Measurements from ENCODE around the gene CORIN.

The CORIN gene

DNA sequence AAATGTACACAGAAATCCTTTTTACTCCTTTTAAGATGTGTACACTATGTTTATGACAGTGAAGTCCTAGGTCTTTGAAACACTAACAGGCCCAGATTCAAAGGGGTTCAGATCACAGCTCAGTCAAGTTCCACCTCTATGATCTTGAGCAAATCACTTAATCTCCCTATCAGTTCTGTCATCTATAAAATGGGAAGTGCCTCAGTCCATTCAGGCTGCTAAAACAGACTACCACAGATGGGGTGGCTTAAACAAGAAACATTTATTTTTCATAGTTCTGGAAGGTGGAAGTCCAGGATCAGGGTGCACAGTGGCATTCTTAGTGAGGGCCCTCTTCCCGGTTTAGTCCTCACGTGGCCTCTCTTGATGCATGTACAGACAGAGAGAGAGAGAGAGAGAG lies 117.1 kb downstream of the CORIN start:
- no peaks in the 10 kb centered on the region for H3K4me1 ChIP-seq (ENCODE audit: control insufficient read depth, low read length)
- H3K27ac ChIP-seq (ENCODE audit: low read depth, low read length): no peak overlapping the region
- H3K9me2 ChIP-seq (replicated peaks; ENCODE audit: control insufficient read depth, low read length): no peaks in the 10 kb centered on the region
- no peaks in the 10 kb centered on the region for H3F3A ChIP-seq (ENCODE audit: control insufficient read depth, insufficient read depth)
- no peaks in the 10 kb centered on the region for H4K20me1 ChIP-seq (ENCODE audit: control insufficient read depth, insufficient read depth, low read depth, low read length)
- TF ChIP-seq, protein P1, sequence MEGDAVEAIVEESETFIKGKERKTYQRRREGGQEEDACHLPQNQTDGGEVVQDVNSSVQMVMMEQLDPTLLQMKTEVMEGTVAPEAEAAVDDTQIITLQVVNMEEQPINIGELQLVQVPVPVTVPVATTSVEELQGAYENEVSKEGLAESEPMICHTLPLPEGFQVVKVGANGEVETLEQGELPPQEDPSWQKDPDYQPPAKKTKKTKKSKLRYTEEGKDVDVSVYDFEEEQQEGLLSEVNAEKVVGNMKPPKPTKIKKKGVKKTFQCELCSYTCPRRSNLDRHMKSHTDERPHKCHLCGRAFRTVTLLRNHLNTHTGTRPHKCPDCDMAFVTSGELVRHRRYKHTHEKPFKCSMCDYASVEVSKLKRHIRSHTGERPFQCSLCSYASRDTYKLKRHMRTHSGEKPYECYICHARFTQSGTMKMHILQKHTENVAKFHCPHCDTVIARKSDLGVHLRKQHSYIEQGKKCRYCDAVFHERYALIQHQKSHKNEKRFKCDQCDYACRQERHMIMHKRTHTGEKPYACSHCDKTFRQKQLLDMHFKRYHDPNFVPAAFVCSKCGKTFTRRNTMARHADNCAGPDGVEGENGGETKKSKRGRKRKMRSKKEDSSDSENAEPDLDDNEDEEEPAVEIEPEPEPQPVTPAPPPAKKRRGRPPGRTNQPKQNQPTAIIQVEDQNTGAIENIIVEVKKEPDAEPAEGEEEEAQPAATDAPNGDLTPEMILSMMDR (IDR thresholded peaks at IDR 0.05; ENCODE audit: low read depth, low read length, poor library complexity, severe bottlenecking): no peak
- TF ChIP-seq EZH2phosphoT487 (IDR thresholded peaks at IDR 0.05; ENCODE audit: borderline replicate concordance, low read length): no peak
- H3K4me2 ChIP-seq (ENCODE audit: low read length): no peak overlapping the region
- no peaks in the 10 kb centered on the region for H3K79me2 ChIP-seq (ENCODE audit: control insufficient read depth, low read length)
- no peaks in the 10 kb centered on the region for H3K9me3 ChIP-seq (ENCODE audit: control insufficient read depth, insufficient read depth, low read length)
- no peaks in the 10 kb centered on the region for H3K36me3 ChIP-seq (ENCODE audit: control insufficient read depth, low read length)
- no peak overlapping the region for H3K4me3 ChIP-seq (ENCODE audit: low read length)
- peaks cover 14% of the 10 kb centered on the region for H3K27me3 ChIP-seq (ENCODE audit: control insufficient read depth, low read length)

- H4K20me1 ChIP-seq (ENCODE audit: control insufficient read depth, insufficient read depth, low read depth, low read length): no peaks in the 10 kb centered on the region
- no peak overlapping the region for H3K4me2 ChIP-seq (ENCODE audit: low read length)
These were observed 118.3 kb downstream of the CORIN start for GRCh38 chr4:47719576-47719975.

GRCh38 chr4:47718696-47719095 lies 119.2 kb downstream of the CORIN start:
- Histone ChIP-seq H3K79me2 (ENCODE audit: control insufficient read depth, low read length) (no peaks in the 10 kb centered on the region), H3K27ac (ENCODE audit: low read depth, low read length) (no peak overlapping the region), H3K9me3 (ENCODE audit: control insufficient read depth, insufficient read depth, low read length) (no peaks in the 10 kb centered on the region), H3K36me3 (ENCODE audit: control insufficient read depth, low read length) (no peaks in the 10 kb centered on the region), H3K9me2 (replicated peaks; ENCODE audit: control insufficient read depth, low read length) (no peaks in the 10 kb centered on the region), H3F3A (ENCODE audit: control insufficient read depth, insufficient read depth) (no peaks in the 10 kb centered on the region), H3K4me2 (ENCODE audit: low read length) (no peak overlapping the region), H4K20me1 (ENCODE audit: control insufficient read depth, insufficient read depth, low read depth, low read length) (no peaks in the 10 kb centered on the region), H3K27me3 (ENCODE audit: control insufficient read depth, low read length) (peaks cover 19% of the 10 kb centered on the region), H3K4me1 (ENCODE audit: control insufficient read depth, low read length) (no peaks in the 10 kb centered on the region), H3K4me3 (ENCODE audit: low read length) (no peak overlapping the region)
- TF ChIP-seq, protein P1 (IDR thresholded peaks at IDR 0.05; ENCODE audit: low read depth, low read length, poor library complexity, severe bottlenecking): no peak
- TF ChIP-seq EZH2phosphoT487 (IDR thresholded peaks at IDR 0.05; ENCODE audit: borderline replicate concordance, low read length): no peak

More at GRCh38 chr4:47719576-47719975, 118.3 kb downstream of the CORIN start:
- Histone ChIP-seq H3K4me1 (ENCODE audit: control insufficient read depth, low read length) (no peaks in the 10 kb centered on the region), H3K4me3 (ENCODE audit: low read length) (no peak overlapping the region), H3K9me3 (ENCODE audit: control insufficient read depth, insufficient read depth, low read length) (no peaks in the 10 kb centered on the region), H3K27me3 (ENCODE audit: control insufficient read depth, low read length) (peaks cover 19% of the 10 kb centered on the region), H3F3A (ENCODE audit: control insufficient read depth, insufficient read depth) (no peaks in the 10 kb centered on the region), H3K9me2 (replicated peaks; ENCODE audit: control insufficient read depth, low read length) (no peaks in the 10 kb centered on the region), H3K36me3 (ENCODE audit: control insufficient read depth, low read length) (no peaks in the 10 kb centered on the region), H3K79me2 (ENCODE audit: control insufficient read depth, low read length) (no peaks in the 10 kb centered on the region), H3K27ac (ENCODE audit: low read depth, low read length) (no peak overlapping the region)
- no peak for TF ChIP-seq EZH2phosphoT487 (IDR thresholded peaks at IDR 0.05; ENCODE audit: borderline replicate concordance, low read length)
- TF ChIP-seq, protein P1 (IDR thresholded peaks at IDR 0.05; ENCODE audit: low read depth, low read length, poor library complexity, severe bottlenecking): no peak
